GM18870 (cell line): Measurements from ENCODE around the gene SFMBT2.

Source experiments
- ATAC-seq: cut with Tn5 transposase; IDR thresholded peaks from one replicate; pipeline ENCODE4 v1.9.1; 2021; ENCODE audit warnings: moderate library complexity; ENCODE audit not compliant: unreplicated experiment

SFMBT2 gene

DNA sequence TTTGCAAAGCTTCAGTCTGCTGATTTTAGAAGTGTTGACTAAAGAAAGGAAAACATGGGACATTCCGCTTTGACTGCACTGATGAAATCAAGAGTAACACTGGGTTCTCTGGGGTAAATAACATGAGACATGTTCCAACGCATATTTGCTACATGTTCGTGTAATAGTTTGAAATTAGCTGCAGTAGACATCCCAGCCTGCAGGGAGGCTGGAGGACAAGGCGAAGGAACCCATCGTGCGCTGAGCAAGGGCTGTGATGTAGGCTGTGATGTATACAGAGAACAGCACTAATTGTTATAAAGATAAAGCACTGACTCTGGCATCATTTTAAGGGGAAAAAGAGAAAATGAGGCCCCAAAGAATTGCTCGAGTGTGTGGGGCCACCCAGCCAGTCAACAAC lies 40.3 kb downstream of the SFMBT2 start:
- no peak for ATAC-seq

DNA sequence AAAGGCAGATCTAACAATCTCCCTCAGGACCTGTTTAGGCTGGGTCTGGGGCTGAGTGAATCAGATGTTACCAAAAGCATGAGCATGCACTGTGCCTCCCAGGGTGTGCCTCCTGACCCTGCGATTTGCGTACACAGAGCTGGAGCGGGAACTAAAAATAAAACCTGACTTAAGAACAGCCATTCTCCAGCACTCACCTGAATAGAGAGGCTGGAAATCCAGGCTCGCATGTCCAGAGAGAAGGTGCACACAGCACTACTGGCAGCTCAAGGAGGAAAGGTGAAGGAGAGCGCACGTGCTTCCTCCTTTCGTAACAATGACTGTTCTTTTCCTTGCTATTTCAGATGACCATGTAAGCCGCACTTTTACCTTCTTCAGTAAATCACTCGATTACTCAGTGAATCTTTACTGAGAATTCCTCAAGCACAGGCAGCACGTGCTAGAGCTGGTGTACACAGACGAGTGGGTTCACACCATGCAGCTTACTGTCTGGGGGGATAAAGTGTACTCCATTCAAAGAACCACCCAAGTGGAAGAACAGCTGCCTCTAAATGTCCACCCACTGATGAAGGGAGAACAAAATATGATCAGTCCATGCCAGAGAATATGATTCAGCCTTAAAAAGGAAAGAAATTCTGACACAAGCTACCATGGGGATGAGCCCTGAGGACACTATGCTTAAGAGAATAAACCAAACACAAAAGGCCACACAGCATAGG lies 45.6 kb downstream of the SFMBT2 start:
- no peak for ATAC-seq

DNA sequence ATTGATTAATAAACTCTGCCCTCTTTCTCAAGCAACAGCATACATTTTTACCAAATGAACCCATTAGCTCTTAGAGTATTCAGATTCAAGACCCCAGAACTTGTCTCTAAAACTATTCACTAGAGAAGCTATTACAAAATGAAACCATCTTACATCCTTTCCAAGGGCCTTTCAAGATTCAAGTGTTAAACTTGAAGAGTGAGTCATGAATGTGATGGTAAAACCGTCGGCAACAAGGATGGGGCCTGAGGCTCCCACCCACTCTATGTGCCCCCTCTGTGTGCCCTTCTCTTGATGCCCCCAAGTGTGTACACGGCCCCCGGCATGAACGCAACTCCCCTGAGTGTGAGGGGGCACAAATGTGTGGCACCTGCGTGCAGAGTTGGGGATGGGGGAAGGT lies 46.4 kb downstream of the SFMBT2 start:
- ATAC-seq = no peak

DNA sequence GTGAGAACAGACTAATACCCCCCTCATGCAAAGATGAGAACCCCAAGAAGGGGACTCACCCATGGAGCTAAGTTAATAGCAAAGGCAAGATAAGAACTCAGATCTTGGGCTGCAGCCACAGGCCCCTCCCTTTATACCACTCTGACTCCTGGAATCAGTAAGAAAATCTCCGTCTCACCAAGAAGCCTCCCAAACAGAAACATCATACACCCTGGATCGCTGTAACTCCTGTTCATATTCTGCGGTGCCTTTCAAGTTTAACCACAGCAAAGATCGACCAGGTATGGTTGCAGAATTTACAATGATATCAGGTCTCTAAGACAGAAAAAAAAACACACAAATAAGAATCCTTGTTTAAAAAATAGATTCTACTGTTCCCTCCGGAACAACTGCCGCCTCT lies 47.1 kb downstream of the SFMBT2 start:
- ATAC-seq = no peak

DNA sequence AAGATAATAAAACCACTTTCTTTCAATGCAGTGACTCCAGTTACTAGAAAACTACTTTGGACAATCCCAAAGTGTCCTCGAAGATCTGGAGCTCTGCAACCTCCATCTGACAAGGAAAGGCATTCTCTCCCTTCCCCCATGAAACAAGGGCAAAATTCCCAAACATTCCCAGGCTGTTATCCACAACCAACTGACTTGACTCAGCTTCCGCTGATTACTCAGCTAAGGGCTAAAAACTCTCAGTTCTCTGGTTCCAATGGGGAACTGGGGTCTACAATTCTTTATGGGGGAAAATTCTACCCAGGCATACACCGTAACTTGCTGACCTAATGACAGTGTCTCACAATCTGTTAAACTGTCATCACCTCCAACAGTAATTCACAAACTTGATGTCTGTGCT lies 48.4 kb downstream of the SFMBT2 start:
- ATAC-seq = no peak

DNA sequence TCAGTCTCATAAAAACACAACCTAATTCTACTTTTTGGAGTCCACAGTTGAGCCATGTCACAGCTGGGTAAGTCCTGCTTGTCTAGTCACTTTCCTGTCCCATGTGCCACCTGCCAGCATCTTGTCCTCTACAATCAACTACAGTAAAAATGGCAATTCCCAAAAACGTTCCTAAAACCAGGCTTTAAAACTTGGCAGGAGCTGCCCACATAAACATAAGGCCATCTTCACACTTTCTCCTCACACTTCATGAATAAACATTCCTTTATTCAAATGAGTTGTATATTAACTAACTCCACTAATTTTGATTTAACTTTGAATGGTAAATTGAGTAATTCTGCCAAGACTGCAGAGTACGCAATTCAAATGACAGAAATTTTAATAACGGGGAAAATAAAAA lies 49.5 kb downstream of the SFMBT2 start:
- no peak for ATAC-seq

DNA sequence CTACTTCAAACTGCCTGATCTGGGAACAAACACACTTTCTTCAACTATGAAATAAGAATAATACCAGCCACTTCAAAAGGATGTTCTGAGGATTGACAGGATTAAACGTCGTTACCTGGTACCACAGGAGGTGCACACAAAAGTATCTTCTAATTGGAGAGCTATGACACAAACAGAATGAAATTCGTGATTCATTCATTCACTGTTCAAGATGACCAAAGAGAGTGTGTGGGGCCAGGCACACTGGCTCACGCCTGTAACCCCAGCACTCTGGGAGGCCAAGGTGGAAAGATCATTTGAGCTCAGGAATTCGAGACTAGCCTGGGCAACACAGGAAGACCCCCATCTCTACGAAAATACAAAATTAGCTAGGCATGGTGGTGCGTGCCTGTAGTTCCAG lies 50.9 kb downstream of the SFMBT2 start:
- no peak for ATAC-seq

DNA sequence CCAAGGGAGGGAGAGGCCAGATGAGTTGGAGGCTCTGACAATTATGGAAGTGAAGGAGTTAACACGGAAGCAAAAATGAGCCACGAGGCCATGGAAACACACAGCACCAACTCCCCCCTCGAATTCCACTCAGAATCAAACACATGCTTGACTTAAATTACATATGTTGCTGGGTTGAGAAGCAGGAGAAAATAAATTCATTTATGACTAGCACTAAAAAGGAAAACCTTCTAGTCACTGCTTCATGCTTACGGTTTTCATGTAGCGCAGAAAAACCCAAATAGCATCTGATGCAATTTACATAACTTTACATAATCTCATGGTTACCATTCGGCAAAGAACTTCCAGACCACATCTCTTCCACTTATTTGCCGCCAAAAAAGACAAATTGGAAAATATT lies 51.5 kb downstream of the SFMBT2 start:
- no peak for ATAC-seq

DNA sequence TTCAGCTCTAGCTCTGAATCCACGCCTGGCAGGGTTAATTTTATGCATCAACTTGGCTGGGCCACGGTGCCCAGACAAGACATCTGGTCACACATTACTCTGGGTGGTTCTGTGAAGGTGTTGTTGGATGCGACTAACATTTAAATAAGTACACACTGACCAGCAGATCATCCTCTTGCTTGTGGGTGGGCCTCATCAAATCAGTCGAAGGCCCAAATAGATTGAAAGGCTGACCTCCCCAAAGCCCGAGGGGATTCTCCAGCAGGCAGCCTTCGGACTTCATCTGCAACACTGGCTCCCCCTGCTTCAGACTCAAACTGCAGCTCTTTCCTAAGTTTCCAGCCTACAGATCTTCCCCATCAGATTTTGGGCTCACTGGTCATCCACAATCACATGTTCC lies 53.6 kb downstream of the SFMBT2 start:
- no peak for ATAC-seq

DNA sequence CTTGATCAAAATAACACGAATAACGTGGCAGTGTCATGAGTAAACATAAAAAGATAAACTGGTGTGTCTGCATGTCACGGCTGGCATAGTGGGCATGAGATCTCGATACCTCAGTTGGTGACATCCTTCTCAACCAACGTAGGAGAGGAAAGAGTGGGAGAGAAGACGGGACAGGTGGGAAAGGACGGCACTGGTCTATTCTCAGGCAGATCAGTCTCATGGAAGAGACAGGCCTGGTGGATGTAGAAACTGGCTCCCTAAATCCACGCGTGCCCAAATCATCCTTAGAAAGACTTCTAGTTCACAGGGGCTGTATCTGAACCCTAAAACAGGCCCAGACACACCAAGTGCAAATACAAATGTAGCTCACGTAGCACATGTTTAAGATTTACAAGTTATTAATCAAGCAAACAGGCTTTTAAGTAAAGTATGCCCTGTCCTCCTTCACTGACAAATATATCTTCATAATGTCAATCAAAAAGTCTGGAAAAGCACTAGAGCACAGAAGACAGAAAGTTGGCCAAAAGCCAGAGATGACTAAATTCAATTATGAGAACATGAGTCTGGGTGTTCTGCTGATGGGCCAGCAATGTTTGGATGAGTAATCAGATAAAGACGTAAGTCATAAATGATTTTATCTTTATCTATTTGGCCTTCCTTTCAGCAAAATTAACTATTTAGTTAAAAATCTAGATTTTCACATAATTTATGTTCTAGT lies 56.3 kb downstream of the SFMBT2 start:
- ATAC-seq = no peak

DNA sequence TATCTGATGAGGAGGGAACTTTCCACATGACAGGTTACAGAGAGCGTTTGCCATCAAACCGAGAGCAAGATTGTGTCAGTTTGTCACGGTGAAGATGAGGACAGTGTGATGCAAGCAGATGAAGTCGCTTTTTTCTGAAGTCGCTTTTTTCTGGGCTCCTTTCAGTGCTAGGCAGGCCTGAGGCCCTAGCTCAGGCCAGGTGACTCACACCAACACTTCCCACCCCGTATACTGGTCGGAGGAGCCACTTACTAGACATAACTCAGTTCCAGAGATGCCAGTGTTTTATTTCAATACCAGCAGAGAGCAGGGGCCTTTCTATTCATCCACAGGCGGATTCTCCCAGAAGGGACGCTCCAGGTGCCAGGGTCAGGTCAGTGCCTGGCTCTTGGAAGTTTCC lies 58.9 kb downstream of the SFMBT2 start:
- ATAC-seq = no peak

DNA sequence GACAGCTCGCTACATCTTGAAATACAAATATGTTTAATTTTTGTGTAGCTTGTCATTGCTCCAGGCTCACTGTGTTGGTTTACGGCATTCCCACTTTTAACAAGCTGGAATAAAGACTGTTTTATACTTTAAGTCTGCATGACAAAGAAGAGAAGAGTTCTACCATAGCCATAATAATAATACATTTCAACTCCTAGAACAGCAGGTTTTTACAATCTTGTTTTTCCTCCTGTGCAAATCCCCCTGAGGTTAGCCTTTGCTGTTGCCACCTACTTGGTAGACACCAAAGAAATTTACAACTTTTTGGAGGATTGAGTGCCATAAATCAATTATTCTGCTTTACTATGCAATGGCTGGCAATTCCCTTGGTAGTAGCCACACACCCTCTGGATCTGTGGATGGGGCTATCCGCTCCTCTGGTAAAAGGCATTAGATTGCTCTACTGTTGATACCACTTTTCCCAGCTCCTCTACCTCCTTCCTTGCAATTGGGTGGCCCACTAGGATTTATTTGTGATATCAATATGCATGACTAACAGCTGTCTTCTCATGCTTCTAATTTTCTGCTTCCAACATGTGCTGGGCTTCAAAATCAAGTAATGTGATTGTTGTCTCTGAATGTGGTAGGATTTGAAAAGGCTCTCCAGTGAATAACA lies 60.2 kb downstream of the SFMBT2 start:
- ATAC-seq = no peak

DNA sequence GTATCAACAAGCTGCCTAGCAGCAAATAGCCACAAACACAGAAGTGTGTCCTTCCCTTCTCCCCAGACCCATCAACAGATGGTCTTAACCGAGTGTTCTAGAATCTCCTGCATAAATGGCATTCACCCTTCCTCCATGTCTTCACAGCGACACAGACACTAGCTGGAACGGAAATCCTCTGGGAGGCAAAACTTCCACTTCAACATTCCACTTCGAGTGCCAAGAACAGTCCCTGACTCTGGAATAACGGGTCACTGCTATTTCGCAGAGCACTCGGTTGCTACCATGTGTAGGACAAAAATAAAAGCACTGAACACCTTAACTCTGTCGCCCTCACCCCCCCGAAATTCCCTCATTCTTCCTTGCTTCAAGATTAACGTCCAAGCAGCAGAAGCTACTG lies 65.1 kb downstream of the SFMBT2 start:
- no peak for ATAC-seq

DNA sequence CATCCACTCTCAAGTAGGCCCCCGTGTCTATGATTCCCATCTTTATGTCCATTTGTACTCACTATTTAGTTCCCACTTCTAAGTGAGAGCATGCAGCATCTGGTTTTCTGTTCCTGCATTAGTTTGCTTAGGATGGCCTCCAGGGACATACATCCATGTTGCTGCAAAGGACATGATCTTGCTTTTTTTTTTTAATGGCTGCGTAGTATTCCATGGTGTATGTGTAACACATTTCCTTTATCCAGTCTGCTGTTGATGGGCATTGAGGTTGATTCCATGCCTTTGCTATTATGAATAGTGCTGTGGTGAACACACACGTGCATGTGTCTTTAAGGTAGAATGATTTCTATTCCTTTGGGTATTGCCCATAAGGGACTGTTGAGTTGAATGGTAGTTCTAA lies 67.8 kb downstream of the SFMBT2 start:
- ATAC-seq = no peak

DNA sequence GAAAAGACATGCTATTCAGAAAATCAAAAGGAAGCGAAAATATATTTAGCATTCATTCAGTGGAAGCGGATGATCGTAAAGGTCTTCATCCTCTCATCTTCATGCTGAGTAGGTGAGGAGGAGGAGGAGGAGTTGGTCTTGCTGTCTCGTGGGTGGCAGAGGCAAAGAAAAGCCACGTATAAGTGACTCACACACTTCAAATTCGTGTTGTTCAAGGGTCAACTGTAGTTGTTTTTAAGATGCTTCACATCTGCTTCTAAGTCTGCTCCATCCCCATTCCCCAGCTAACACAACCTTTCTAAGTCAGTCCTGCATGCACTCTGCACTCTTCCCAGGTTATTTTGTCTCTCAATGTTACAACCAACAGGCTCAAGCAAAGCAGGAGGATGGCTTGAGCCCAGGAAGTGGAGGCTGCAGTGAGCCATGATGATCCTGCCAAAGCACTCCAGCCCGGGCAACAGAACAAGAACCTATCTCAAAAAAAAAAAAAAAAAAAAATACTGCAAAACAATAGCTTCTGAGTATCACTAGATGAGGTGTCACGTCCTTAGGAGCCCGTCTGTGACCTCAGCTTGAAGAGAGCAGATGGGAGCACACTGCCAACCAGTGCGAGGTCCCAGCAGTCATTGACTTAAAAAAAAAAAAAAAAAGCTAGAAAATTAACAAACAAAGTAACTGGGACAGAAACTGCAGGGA lies 70.5 kb downstream of the SFMBT2 start:
- ATAC-seq = no peak

DNA sequence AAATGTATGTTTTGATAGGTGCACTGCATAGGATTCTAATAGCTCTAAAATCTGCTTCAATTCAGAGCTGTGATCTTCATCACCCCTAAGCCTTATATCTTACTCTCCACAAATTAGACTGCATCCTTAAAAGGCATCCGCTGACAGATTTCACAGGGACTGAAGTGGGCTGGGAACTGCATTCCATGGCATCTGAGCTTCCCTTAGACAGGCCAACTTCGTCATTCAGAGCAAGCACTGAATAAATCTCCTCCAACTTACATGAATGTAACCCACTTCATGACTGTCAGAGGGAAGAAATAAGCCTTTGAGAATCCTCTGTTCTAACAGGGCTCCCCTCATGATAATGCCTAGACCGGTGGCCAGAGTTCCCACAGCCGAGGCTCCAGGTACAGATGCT lies 71.3 kb downstream of the SFMBT2 start:
- no peak for ATAC-seq

DNA sequence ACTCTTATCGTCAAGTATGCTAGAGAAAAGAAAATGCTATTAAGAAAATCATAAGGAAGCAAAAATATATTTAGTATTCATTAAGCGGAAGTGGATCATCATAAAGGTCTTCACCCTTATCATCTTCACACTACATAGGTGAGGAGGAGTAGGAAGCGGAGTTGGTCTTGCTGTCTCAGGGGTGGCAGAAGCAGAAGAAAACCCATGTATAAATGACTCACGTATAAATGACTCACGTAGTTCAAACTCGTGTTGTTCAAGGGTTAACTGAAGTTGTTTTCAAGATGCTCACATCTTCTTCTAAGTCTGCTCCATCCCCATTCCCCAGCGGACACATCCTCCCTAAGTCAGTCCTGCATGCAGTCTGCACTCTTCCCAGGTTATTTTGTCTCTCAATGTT lies 72.4 kb downstream of the SFMBT2 start:
- ATAC-seq = no peak

DNA sequence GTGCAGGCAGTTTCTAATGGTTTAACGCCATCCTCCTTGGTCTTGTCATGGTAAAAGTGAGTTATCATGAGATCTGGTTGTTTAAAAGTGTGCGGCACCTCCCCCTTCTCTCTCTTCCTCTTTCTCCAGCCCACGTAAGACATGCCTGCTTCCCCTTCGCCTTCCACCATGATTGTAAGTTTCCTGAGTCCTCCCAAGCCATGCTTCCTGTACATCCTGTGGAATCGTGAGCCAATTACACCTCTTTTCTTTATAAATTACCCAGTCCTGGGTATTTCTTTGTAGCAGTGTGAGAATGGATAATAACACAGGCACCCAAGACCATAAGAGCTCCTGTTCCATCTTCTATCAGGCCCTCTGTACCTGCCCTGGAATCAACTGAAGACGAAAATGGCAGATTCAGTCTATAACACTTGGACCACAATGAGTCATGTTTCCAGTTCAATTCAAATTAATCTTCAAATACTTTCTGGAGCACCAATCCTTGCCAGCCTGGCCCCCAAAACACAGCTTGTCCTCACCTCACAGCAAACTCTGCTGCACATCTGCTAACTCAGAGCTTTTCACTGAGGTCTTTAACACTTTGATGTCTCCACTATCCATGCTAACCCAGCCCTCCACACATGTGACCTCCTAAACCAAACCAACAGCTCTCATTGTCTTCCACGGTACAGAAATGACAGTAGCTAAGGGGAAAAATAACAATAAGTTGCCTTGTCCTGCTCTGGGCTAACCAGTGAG lies 73.2 kb downstream of the SFMBT2 start:
- peak; percentile 70 for ATAC-seq

DNA sequence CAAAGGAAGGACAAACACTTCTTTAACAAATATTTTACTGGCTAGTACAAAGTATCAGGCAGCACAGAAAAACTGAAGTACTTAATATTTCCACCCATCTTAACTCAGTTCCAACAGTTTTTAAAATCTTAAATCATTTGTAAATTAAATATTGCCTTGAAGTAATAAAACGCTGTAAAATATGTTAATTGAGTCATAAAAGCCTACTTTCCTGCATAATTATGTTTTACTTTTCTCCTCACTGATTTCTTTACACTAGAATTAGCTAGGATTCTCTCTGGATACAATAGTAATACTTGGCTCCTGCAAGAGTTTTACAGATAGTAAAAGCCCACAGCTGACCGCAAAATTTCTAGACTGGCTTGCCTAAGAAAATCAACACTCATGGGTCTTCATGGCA lies 74.9 kb downstream of the SFMBT2 start:
- ATAC-seq = no peak

DNA sequence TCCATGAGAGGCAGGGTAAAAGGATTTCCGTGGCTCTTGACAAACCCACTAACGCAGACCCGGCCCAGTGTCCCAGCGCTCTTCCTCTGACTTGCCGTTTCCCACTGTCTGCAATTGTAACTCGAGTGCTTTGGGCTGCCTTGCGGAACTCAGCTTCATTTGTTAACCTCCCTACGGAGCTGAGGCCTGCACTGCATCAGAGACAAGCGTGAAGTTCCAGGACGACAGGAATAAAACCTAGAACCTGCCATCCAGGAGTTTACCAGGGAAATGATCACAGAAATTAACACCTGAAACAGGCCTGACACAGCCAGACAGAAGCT lies 76.2 kb downstream of the SFMBT2 start:
- ATAC-seq = no peak

DNA sequence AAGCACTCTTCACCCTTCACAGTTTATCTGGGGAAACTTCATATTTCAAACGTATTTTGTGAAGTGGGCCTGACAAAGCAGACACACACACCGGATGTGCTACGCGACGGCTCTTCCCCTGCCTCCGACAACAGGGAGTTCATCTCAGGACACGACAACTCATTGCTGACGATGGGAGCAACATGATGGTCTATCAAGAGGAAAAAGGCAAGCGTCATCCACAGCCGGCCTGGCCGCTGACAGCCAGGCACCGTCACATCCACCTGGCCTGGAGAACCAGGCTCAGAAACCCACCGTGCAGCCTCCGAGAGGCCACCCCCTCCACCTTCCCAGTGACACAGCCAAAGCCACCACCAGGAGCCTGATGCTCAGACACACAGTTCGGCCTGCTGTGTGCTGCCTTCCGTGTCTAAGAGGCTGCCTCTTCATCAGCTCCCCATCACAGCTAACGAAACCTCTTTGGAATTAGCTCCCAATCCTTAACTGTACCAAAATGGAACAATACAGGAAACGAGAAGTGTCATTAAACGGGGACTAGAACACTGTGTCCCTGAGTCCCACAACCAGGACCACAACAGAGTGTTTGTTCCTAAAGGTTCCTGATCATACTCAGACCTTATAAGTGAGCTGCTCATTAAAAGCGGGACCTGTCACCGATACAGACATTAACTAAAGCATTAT lies 76.7 kb downstream of the SFMBT2 start:
- ATAC-seq = no peak
